Ammon's horn (tissue), 1 donor: ENCODE measurements around the gene FBLN5.
"Not testable (repeated sequence)": the region's sequence is repeated elsewhere in the genome, so short reads cannot be mapped to it uniquely, and the experiment has no call there.

Experiments used
- DNase-seq: peaks from one replicate; pipeline ENCODE4 v3.0.0-alpha.2; 2016; ENCODE audit warnings: low spot score

FBLN5 gene

GRCh38 chr14:91904956-91905645, 42.4 kb downstream of the FBLN5 start:
- no peak for DNase-seq

GRCh38 chr14:91904483-91904882, 43.0 kb downstream of the FBLN5 start:
- no peak for DNase-seq

- DNase-seq = no peak
These were observed 44.4 kb downstream of the FBLN5 start for GRCh38 chr14:91903070-91903469.

GRCh38 chr14:91902336-91902735, 45.2 kb downstream of the FBLN5 start:
- DNase-seq = no peak

- no peak for DNase-seq
These were observed 45.9 kb downstream of the FBLN5 start for GRCh38 chr14:91901449-91902226.

- no peak for DNase-seq
These were observed 47.7 kb downstream of the FBLN5 start for GRCh38 chr14:91899806-91900205.

GRCh38 chr14:91899213-91899612, 48.3 kb downstream of the FBLN5 start:
- no peak for DNase-seq

- DNase-seq = no peak
These were observed 49.1 kb downstream of the FBLN5 start for GRCh38 chr14:91898372-91898771.

- DNase-seq = not testable (repeated sequence)
These were observed 49.8 kb downstream of the FBLN5 start for GRCh38 chr14:91897716-91898115.

GRCh38 chr14:91897106-91897701, 50.3 kb downstream of the FBLN5 start:
- DNase-seq = peak; percentile 87

- no peak for DNase-seq
These were observed 51.1 kb downstream of the FBLN5 start for GRCh38 chr14:91896419-91896818.

- no peak for DNase-seq
These were observed 53.8 kb downstream of the FBLN5 start for GRCh38 chr14:91893669-91894068.

- DNase-seq = no peak
These were observed 54.5 kb downstream of the FBLN5 start for GRCh38 chr14:91893007-91893406.

GRCh38 chr14:91891721-91892220, 55.7 kb downstream of the FBLN5 start:
- peak; percentile 91 for DNase-seq

GRCh38 chr14:91891101-91891500, 56.4 kb downstream of the FBLN5 start:
- peak; percentile 73 for DNase-seq

GRCh38 chr14:91890291-91890749, 57.2 kb downstream of the FBLN5 start:
- DNase-seq = peak; percentile 72

GRCh38 chr14:91889477-91890211, 57.9 kb downstream of the FBLN5 start:
- DNase-seq = peak; percentile 56

GRCh38 chr14:91888641-91889476, 58.6 kb downstream of the FBLN5 start:
- no peak for DNase-seq

- DNase-seq = no peak
These were observed 60.5 kb downstream of the FBLN5 start for GRCh38 chr14:91886961-91887360.

GRCh38 chr14:91885839-91886238, 61.7 kb downstream of the FBLN5 start:
- no peak for DNase-seq

GRCh38 chr14:91885113-91885712, 62.3 kb downstream of the FBLN5 start:
- DNase-seq = no peak
